Adrenal gland (tissue), 12 donors: ENCODE measurements around the gene NSRP1. TPM values are rescaled to one million over a fixed set of nuclear protein-coding genes. Genes with fewer than 3 reads are reported as not detected.

Experiments used
- DNase-seq, 7 donors: peaks; one replicate each; pipeline ENCODE4 v3.0.0-alpha.2; 2019 to 2020
- H3K27ac ChIP-seq, 5 donors: fragments of 200-600 bp; sonication (generic) in 4 of 5; 1 replicate in 3 of 5; 2 replicates in 2 of 5; pipeline versions ENCODE4 v1.5.1 to v1.8.0; 2016 to 2020; ENCODE audit warnings: mild to moderate bottlenecking in 1 of 5
- H3K27me3 ChIP-seq: fragments of 200-600 bp; 2 replicates; pipeline ENCODE4 v1.8.0; 2021
- H3K36me3 ChIP-seq, 2 donors: fragments of 200-600 bp; replicated peaks in 1 of 2; 1 replicate in 1 of 2; 2 replicates in 1 of 2; pipeline versions ENCODE4 v1.5.1 to v1.8.0; 2018 to 2022
- H3K4me1 ChIP-seq, 2 donors: fragments of 200-600 bp; replicated peaks in 1 of 2; 1 replicate in 1 of 2; 2 replicates in 1 of 2; pipeline versions ENCODE4 v1.5.1 to v1.8.0; 2018 to 2021
- H3K4me3 ChIP-seq, 4 donors: fragments of 200-600 bp; sonication (generic) in 3 of 4; one replicate each; pipeline ENCODE4 v1.5.1; 2016 to 2018
- H3K9me3 ChIP-seq, 3 donors: fragments of 200-600 bp; sonication (generic) in 1 of 3; replicated peaks in 1 of 3; 1 replicate in 2 of 3; 2 replicates in 1 of 3; pipeline versions ENCODE4 v1.5.1 to v1.8.0; 2016 to 2021
- CTCF ChIP-seq, 6 experiments: fragments of 450-650 bp in 4 of 6; fragments of 200-600 bp in 2 of 6; sonication (generic) in 1 of 6; IDR thresholded peaks; 1 replicate in 5 of 6; 2 replicates in 1 of 6; pipeline versions ENCODE4 v1.5.1 to v1.8.0; 2016 to 2021; ENCODE audit warnings: antibody characterized with exemption in 6 of 6, mild to moderate bottlenecking in 2 of 6, moderate library complexity in 1 of 6
- POLR2A ChIP-seq, 2 donors: fragments of 450-650 bp; IDR thresholded peaks; one replicate each; pipeline ENCODE4 v1.6.1; 2017; ENCODE audit warnings: antibody characterized with exemption in 2 of 2, mild to moderate bottlenecking in 2 of 2, moderate library complexity in 1 of 2
- whole genome bisulfite sequencing, 4 donors: extraction: QIAGEN DNeasy Blood & Tissue Kit in 2 of 4; methylation state at CpG; one replicate each; pipeline versions ENCODE4 v1.1.5 to v1.1.7; 2013 to 2017; 5-methylcytosine and 5-hydroxymethylcytosine counted together
- intact Hi-C, 2 donors: fragments of 100-400 bp; cut with DNase I; formaldehyde crosslinking; loops; one replicate each; pipeline versions ENCODE4 v1.14.1 to v1.15.0; 2022 to 2023
- polyA plus RNA-seq, 3 donors: library from polyadenylated mRNA; stranded (reverse); fragments of 200-250 nt in 2 of 3; fragments of 350-450 nt in 1 of 3; fragmentation: Illumina TruSeq in 1 of 3; extraction: RNeasy Lipid Tissue Mini Kit (QIAGEN cat#74804) in 1 of 3; gene quantifications; one replicate each; pipeline ENCODE4 v1.2.3, GENCODE V29; 2013 to 2014
- total RNA-seq, 9 donors: library from RNA; depleted of rRNA in 4 of 9; stranded (reverse); fragments of >200 nt in 4 of 9; fragments of 120-200 nt in 1 of 9; fragmentation: NEBNext Ultra II Directional in 1 of 9; extraction: Animal tissue kit (Norgen Biotek cat#: 25700) in 1 of 9; gene quantifications; one replicate each; pipeline versions ENCODE4 v1.1.0 to v1.2.4, GENCODE V29; 2013 to 2023
- donor health status: healthy with polysubstance abuse.
- donor health status: Bipolar disorder and iron deficiency.
- donor health status: DM: yes; HTN: yes; CAD: no.
- donor health status: DM: no; HTN: no; CAD: no.
- donor health status: DM: no; HTN: no; CAD: no.
- donor health status: DM: yes; HTN: yes; CAD: no.

NSRP1 gene
- total and polyA plus RNA-seq, 12 donors, result 8.9 to 63.6 (median 22.1) TPM

- no peak overlapping the region for H3K27ac ChIP-seq
- DNase-seq, result no peak
- TF ChIP-seq POLR2A (IDR thresholded peaks at IDR 0.05), result no peak
- no peak for TF ChIP-seq CTCF (IDR thresholded peaks at IDR 0.05)
- H3K36me3 ChIP-seq, result no peaks in the 10 kb centered on the region
- intact Hi-C loops, result no loop called here
- no peak overlapping the region for H3K4me3 ChIP-seq
- H3K9me3 ChIP-seq, result no peaks in the 10 kb centered on the region
- 75 to 82% (median 78%) methylated on average over 4 of the region's 4 CpGs for WGBS, 4 donors
- no peaks in the 10 kb centered on the region for H3K4me1 ChIP-seq
- peaks cover 9% of the 10 kb centered on the region for H3K27me3 ChIP-seq
These were observed 25.4 kb upstream of the NSRP1 start for GRCh38 chr17:30091121-30091670.

- no peak for DNase-seq
- 51 to 65% (median 60%) methylated on average over 6 of the region's 6 CpGs for WGBS, 4 donors
These were observed 24.8 kb upstream of the NSRP1 start for GRCh38 chr17:30091771-30092170.

GRCh38 chr17:30092886-30093285 is 23.7 kb upstream of the NSRP1 start:
- no peak for DNase-seq
- intact Hi-C loops, result no loop called here
- H3K4me3 ChIP-seq, result no peak overlapping the region
- H3K9me3 ChIP-seq, result no peaks in the 10 kb centered on the region
- H3K27me3 ChIP-seq, result peaks cover 6% of the 10 kb centered on the region
- no peak overlapping the region for H3K27ac ChIP-seq
- H3K4me1 ChIP-seq, result no peaks in the 10 kb centered on the region
- no peak for TF ChIP-seq CTCF (IDR thresholded peaks at IDR 0.05)
- TF ChIP-seq POLR2A (IDR thresholded peaks at IDR 0.05), result no peak
- H3K36me3 ChIP-seq, result no peaks in the 10 kb centered on the region

More at GRCh38 chr17:30091771-30092170, 24.8 kb upstream of the NSRP1 start:
- H3K27me3 ChIP-seq, result peaks cover 9% of the 10 kb centered on the region
- H3K4me3 ChIP-seq, result no peak overlapping the region
- no peaks in the 10 kb centered on the region for H3K36me3 ChIP-seq
- no peak overlapping the region for H3K27ac ChIP-seq
- TF ChIP-seq POLR2A (IDR thresholded peaks at IDR 0.05) (no peak), CTCF (IDR thresholded peaks at IDR 0.05) (no peak)
- no peaks in the 10 kb centered on the region for H3K9me3 ChIP-seq
- intact Hi-C loops, result no loop called here
- H3K4me1 ChIP-seq, result no peaks in the 10 kb centered on the region

- Histone ChIP-seq H3K27me3 (peaks cover 6% of the 10 kb centered on the region), H3K27ac (no peak overlapping the region), H3K9me3 (no peaks in the 10 kb centered on the region), H3K4me3 (no peak overlapping the region), H3K36me3 (no peaks in the 10 kb centered on the region), H3K4me1 (no peaks in the 10 kb centered on the region)
- peak; percentile 74 to 88 (median 79) for TF ChIP-seq CTCF (IDR thresholded peaks at IDR 0.05)
- TF ChIP-seq POLR2A (IDR thresholded peaks at IDR 0.05), result no peak
- 14 to 21% (median 17%) methylated on average over 12 of the region's 12 CpGs for WGBS, 4 donors
- DNase-seq, result peak; percentile 26 to 67 (median 35)
- intact Hi-C loops, result no loop called here
These were observed 23.0 kb upstream of the NSRP1 start for GRCh38 chr17:30093463-30094147.
